ENCODE data around the gene USH2A.

DNA sequence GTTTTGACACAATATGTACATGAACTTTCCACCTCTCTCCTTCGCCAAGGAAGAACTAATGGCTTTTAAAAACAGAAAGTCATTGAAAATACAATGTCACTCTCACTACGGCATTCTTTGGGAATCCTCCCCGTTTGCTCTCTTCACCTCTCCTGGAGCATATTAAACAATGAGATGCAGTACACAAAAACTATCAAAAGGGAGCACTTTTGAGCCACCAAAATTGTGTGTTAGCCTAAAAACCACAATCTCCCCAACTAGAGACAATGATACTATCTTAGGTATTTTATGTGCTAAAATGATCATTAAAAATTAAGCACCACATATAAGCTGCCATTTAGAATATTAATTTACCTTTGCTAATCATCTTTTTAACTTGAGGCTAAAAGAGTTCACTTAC is 430.6 kb downstream of the USH2A start:
- TF ChIP-seq POLR2A (IDR thresholded peaks at IDR 0.05; ENCODE audit: low read length) (no peak), GATA1 (IDR thresholded peaks at IDR 0.05; ENCODE audit: low read depth, low read length) (no peak)
